ENCODE results near the gene EYS. TPM values are rescaled to one million over a fixed set of nuclear protein-coding genes. Genes with fewer than 3 reads are reported as not detected.

The EYS gene
- total RNA-seq, 1 experiment from 2014 or later: not detected

GRCh38 chr6:63864671-63865318, 1842.2 kb downstream of the EYS start:
- Histone ChIP-seq H3K9me2 (ENCODE audit: insufficient read depth) (no peaks in the 10 kb centered on the region), H3K9me3 (ENCODE audit: control insufficient read depth in 1 of 2, insufficient read depth in 1 of 2, low read depth in 1 of 2, low read length in 2 of 2) (no peaks in the 10 kb centered on the region), H3K79me2 (ENCODE audit: insufficient read depth, low read length) (no peaks in the 10 kb centered on the region), H3K4me2 (ENCODE audit: low read length) (no peak overlapping the region), H3K4me1 (ENCODE audit: control insufficient read depth in 1 of 2, insufficient read depth in 2 of 2, low read length in 2 of 2) (no peaks in the 10 kb centered on the region), H3K9ac (ENCODE audit: low read length) (no peak overlapping the region), H4K20me1 (ENCODE audit: insufficient read depth) (no peaks in the 10 kb centered on the region), H2AFZ (ENCODE audit: low read depth, low read length, poor library complexity, severe bottlenecking) (no peak overlapping the region), H3K27ac (ENCODE audit: low read depth, low read length) (no peak overlapping the region), H3K36me3 (ENCODE audit: control insufficient read depth in 1 of 2, insufficient read depth in 2 of 2, low read length in 2 of 2) (no peaks in the 10 kb centered on the region), H3K4me3 (replicated peaks in 1 of 2; ENCODE audit: low read depth in 1 of 2, low read length in 2 of 2) (no peak overlapping the region), H3K27me3 (ENCODE audit: insufficient read depth, low read length) (no peaks in the 10 kb centered on the region)
- DNase-seq (ENCODE audit: low read depth, low spot score): no peak
- ChIA-PET RAD21 (ENCODE audit: low non-redundant PET in 1 of 2, low total read pairs in 2 of 2, uncharacterized antibody in 2 of 2, unreplicated experiment in 2 of 2) (no interaction called here), POLR2A (no interaction called here), CTCF (no interaction called here)
- no TSS peak for BruUV-seq (replicated peaks)
- ATAC-seq: no peak
- TF ChIP-seq, protein P1, sequence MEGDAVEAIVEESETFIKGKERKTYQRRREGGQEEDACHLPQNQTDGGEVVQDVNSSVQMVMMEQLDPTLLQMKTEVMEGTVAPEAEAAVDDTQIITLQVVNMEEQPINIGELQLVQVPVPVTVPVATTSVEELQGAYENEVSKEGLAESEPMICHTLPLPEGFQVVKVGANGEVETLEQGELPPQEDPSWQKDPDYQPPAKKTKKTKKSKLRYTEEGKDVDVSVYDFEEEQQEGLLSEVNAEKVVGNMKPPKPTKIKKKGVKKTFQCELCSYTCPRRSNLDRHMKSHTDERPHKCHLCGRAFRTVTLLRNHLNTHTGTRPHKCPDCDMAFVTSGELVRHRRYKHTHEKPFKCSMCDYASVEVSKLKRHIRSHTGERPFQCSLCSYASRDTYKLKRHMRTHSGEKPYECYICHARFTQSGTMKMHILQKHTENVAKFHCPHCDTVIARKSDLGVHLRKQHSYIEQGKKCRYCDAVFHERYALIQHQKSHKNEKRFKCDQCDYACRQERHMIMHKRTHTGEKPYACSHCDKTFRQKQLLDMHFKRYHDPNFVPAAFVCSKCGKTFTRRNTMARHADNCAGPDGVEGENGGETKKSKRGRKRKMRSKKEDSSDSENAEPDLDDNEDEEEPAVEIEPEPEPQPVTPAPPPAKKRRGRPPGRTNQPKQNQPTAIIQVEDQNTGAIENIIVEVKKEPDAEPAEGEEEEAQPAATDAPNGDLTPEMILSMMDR (IDR thresholded peaks at IDR 0.05 in 2 of 3, conservative IDR thresholded peaks at IDR 0.05 in 1 of 3; ENCODE audit: borderline replicate concordance in 1 of 3, insufficient read depth in 1 of 3, low read depth in 2 of 3, low read length in 2 of 3): no peak
- TF ChIP-seq EZH2phosphoT487 (IDR thresholded peaks at IDR 0.05; ENCODE audit: borderline replicate concordance): no peak
- TF ChIP-seq ELF1 (IDR thresholded peaks at IDR 0.05; ENCODE audit: borderline replicate concordance, low read depth): no peak
- TF ChIP-seq JUND (IDR thresholded peaks at IDR 0.05): no peak
- TF ChIP-seq POLR2AphosphoS5 (IDR thresholded peaks at IDR 0.05; ENCODE audit: low read depth, low read length): no peak
- TF ChIP-seq YY1 (IDR thresholded peaks at IDR 0.05; ENCODE audit: extremely low read depth, insufficient replicate concordance, low read depth, low read length): no peak
- TF ChIP-seq SRF (IDR thresholded peaks at IDR 0.05; ENCODE audit: low read depth): no peak
- TF ChIP-seq EZH2 (IDR thresholded peaks at IDR 0.05): no peak
- intact Hi-C loops (cut with micrococcal nuclease): no loop called here

DNA sequence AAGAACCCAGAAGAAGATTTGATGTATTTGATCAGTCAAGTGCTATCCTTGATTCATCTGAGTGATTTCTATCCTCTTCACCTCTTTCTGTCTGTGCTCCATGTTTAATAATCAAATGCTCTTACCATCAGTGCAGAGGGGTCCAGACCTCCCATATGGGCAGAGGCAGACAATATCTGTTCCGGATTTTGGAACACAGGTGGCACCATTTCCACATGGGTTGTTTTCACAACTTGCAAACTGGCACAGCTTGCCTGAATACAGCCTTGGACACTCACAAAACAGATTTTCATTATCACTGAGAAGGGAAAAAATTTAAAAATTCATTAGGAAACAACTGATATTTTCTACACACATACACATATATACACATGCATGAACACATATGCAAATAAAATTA, 1843.0 kb downstream of the EYS start:
- intact Hi-C loops (cut with micrococcal nuclease): no loop called here
- no peak for TF ChIP-seq EGR1 (IDR thresholded peaks at IDR 0.05; ENCODE audit: low read depth)
- TF ChIP-seq YY1 (IDR thresholded peaks at IDR 0.05; ENCODE audit: extremely low read depth, insufficient replicate concordance, low read depth, low read length): no peak
- no peak for TF ChIP-seq FOSL1 (IDR thresholded peaks at IDR 0.05; ENCODE audit: low read depth)
- TF ChIP-seq, protein P2, sequence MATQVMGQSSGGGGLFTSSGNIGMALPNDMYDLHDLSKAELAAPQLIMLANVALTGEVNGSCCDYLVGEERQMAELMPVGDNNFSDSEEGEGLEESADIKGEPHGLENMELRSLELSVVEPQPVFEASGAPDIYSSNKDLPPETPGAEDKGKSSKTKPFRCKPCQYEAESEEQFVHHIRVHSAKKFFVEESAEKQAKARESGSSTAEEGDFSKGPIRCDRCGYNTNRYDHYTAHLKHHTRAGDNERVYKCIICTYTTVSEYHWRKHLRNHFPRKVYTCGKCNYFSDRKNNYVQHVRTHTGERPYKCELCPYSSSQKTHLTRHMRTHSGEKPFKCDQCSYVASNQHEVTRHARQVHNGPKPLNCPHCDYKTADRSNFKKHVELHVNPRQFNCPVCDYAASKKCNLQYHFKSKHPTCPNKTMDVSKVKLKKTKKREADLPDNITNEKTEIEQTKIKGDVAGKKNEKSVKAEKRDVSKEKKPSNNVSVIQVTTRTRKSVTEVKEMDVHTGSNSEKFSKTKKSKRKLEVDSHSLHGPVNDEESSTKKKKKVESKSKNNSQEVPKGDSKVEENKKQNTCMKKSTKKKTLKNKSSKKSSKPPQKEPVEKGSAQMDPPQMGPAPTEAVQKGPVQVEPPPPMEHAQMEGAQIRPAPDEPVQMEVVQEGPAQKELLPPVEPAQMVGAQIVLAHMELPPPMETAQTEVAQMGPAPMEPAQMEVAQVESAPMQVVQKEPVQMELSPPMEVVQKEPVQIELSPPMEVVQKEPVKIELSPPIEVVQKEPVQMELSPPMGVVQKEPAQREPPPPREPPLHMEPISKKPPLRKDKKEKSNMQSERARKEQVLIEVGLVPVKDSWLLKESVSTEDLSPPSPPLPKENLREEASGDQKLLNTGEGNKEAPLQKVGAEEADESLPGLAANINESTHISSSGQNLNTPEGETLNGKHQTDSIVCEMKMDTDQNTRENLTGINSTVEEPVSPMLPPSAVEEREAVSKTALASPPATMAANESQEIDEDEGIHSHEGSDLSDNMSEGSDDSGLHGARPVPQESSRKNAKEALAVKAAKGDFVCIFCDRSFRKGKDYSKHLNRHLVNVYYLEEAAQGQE (IDR thresholded peaks at IDR 0.05; ENCODE audit: low read depth): no peak
- TF ChIP-seq RAD21 (IDR thresholded peaks at IDR 0.05; ENCODE audit: low read depth): no peak
- no peak for TF ChIP-seq SRF (IDR thresholded peaks at IDR 0.05; ENCODE audit: low read depth)
- TF ChIP-seq ZFX (IDR thresholded peaks at IDR 0.05): no peak
- no peak for TF ChIP-seq CEBPB (IDR thresholded peaks at IDR 0.05; ENCODE audit: low read depth)
- no peak for TF ChIP-seq EZH2 (IDR thresholded peaks at IDR 0.05)

More for the DNA sequence above, 1843.0 kb downstream of the EYS start:
- no peaks in the 10 kb centered on the region for H4K20me1 ChIP-seq (ENCODE audit: insufficient read depth)
- DNase-seq (ENCODE audit: low read depth, low spot score) (no peak), ATAC-seq (no peak)
- H3K27ac ChIP-seq (ENCODE audit: low read depth, low read length): no peak overlapping the region
- H3K9me2 ChIP-seq (ENCODE audit: insufficient read depth): no peaks in the 10 kb centered on the region
- no peak overlapping the region for H2AFZ ChIP-seq (ENCODE audit: low read depth, low read length, poor library complexity, severe bottlenecking)
- RAD21 ChIA-PET (ENCODE audit: low non-redundant PET in 1 of 2, low total read pairs in 2 of 2, uncharacterized antibody in 2 of 2, unreplicated experiment in 2 of 2): no interaction called here
- no peaks in the 10 kb centered on the region for H3K36me3 ChIP-seq (ENCODE audit: control insufficient read depth in 1 of 2, insufficient read depth in 2 of 2, low read length in 2 of 2)
- no TSS peak for BruUV-seq (replicated peaks)
- no peaks in the 10 kb centered on the region for H3K9me3 ChIP-seq (ENCODE audit: control insufficient read depth in 1 of 2, insufficient read depth in 1 of 2, low read depth in 1 of 2, low read length in 2 of 2)
- no peak overlapping the region for H3K4me3 ChIP-seq (replicated peaks in 1 of 2; ENCODE audit: low read depth in 1 of 2, low read length in 2 of 2)
- no peaks in the 10 kb centered on the region for H3K27me3 ChIP-seq (ENCODE audit: insufficient read depth, low read length)
- no peak overlapping the region for H3K9ac ChIP-seq (ENCODE audit: low read length)
- no peak overlapping the region for H3K4me2 ChIP-seq (ENCODE audit: low read length)
- H3K4me1 ChIP-seq (ENCODE audit: control insufficient read depth in 1 of 2, insufficient read depth in 2 of 2, low read length in 2 of 2): no peaks in the 10 kb centered on the region
- H3K79me2 ChIP-seq (ENCODE audit: insufficient read depth, low read length): no peaks in the 10 kb centered on the region
- POLR2A ChIA-PET: no interaction called here
- CTCF ChIA-PET: no interaction called here
